Suppressor macrophage (primary cell): ENCODE measurements around the gene TSPAN32.
A peak's percentile ranks its signal among the peaks of the same experiment; 100 is the strongest.

Experiments used
- DNase-seq, 4 experiments: peaks; one replicate each; pipeline ENCODE4 v3.0.0-alpha.2; 2020 to 2022

Gene TSPAN32

DNA sequence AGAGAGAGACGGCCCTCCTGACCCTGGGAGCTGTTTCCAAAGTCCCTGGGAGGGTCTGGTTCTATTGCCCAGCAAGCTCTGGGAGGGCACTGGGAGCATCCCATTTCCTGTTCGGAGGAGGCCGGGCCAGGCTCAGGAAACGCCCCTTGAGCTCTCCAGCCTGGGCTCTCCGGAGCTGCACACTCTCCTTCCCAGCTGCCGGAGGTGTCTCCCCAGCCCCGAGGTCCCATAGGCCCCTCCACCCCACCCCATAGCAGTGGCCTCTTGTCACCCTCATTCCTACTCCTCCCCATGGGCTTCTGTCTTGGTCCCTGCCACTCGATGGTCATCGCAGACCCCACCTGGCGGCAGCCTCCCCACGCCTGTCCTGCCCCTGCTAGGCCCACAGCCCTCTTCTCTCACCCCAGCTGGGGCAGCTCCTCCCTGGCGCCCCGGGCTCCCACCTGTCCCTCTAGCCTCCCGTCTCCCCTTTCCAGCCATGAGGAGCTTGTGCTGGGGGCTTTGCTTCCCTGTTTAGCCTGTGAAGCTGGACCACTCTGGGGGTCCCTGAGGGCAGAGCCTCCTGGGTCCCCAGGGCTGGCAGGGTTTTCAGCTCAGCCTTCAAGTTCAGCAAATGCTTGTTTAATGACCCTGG is 2.8 kb downstream of the TSPAN32 start:
- no peak for DNase-seq

- DNase-seq: peak; percentile 84 to 95 (median 92)
Observed at GRCh38 chr11:2305140-2305778, 3.4 kb downstream of the TSPAN32 start.

DNA sequence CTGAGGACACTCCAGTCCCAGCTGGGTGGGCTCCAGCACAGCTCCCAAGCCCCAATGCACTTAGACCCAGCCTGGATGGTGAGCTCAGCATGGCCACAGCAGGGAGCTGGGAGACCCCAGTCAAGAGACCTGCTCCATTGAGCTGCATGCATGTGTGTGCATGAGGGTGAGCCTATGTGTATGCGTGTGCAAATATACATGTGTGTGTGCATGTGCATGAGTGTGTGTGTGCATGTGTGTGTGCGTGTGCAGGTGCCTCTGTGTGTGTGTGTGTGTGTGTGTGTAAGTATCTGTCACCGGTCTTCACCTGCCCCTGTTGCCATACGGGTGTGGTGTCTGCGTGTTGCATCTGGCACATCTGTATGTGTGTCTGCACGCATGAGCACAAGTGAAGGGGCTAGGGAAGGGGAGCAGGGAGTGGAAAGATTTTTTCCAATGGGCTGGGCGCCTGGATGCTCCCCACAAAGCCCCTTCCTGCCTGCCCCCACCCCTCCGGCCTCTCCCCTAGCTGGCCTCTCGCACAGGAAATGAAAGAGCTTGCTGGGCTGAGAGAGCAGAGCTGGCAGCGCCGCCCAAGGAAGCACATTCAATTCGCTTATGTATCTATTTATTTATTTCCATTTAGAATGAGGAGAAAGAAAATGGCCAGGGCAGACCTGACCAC is 4.1 kb downstream of the TSPAN32 start:
- peak in 2 of 4 experiments; percentile 22 to 35 for DNase-seq

- no peak for DNase-seq
Observed at GRCh38 chr11:2306452-2306823, 4.6 kb downstream of the TSPAN32 start.

- DNase-seq: no peak
Observed at GRCh38 chr11:2306877-2307500, 5.2 kb downstream of the TSPAN32 start.

DNA sequence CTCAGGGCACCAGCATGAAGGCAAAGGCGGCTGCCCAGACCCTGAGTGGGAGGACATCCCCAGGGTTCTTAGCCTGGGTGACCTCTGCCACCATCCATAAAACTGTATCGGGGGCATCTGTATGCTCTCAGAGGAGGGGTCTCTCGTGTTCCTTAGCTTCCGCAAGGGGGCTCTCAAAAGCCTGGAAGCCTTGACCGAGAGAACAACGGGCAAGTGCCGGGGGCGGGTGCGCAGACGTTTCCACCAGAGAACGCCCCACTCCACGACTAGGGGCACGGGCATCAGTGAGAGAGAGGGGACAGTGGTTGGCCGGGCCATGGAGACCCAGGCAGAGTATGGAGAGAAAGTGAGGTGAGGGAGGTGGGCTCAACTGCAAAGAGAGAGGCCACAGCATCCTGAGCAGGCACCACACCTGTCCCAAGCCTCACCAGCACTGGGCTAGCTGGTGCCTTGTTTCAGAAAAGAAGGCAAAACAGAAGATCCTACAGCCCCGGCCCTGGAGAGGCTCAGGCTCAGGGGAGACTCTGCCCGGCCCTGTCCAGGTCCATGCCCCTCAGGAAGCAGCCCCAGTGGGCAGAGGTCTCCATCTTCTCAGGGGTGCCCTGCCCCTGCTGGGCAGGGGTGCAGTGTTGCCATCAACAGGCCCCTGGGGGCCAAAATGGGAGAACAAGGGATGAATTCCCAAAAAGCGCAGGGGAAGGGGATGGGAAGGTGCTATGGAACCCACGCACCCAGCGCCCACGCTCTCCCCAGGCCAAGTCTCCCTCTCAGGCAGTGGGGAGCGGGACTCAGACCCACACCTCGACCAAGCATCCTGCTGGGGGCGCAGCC is 5.9 kb downstream of the TSPAN32 start:
- DNase-seq: no peak

DNA sequence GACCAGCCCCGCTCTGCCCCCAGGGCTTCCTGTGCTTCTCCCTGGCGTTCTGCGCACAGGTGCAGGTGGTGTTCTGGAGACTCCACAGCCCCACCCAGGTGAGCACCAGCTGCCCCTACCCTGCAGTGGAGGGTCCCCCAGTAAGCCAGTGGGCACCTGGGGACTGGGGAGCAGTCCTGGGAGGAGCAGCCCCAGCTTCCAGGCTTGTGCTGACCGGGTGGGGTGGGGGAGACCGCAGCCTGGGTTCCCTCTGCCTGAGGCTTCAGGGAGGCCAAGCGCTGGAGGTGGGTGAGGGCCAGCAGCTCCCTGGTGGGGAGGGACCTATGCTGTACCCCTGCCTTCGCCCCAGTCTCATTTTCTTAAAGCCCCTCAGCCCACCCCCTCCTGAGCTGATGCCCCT is 6.9 kb downstream of the TSPAN32 start:
- no peak for DNase-seq

DNA sequence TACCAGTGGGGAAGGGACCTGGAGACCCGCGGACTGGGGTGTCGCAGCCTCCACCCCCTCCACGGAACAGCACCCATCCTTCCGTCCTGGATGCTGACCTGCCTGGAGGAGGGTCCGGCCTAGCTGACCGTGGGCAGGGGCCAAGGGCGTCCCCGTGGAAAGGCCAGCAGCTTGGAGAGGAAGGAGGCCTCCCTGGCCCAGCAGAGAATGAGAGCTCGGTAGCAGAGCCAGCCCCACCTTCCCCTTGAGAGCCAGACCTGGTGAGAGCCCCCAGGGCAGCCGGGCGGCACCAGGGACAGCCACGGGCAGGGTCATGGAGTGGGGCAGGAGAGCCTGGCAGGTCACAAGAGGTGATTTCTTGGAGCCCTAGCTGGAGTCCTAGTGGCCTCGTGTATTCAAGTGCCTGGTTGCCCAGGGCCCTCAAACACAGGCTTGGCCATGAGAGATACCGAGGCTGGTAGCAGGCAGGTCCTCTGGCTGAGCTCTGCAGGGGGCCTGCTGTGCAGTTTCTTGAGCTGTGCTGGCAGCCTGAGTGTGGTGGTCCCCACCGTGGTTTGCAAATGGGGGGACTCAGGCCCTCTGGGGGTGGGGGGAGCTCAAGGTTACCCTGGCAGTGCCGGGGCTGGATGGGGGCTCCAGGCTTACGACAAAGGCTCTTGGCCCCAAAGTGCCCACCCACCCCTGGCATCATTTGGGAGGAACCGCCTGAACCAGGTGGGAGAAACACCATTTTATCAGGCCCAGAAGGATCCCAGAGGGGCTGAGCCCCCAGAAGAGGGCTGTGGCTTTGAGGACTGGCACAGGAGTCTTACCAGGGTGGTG is 7.6 kb downstream of the TSPAN32 start:
- DNase-seq: no peak

DNA sequence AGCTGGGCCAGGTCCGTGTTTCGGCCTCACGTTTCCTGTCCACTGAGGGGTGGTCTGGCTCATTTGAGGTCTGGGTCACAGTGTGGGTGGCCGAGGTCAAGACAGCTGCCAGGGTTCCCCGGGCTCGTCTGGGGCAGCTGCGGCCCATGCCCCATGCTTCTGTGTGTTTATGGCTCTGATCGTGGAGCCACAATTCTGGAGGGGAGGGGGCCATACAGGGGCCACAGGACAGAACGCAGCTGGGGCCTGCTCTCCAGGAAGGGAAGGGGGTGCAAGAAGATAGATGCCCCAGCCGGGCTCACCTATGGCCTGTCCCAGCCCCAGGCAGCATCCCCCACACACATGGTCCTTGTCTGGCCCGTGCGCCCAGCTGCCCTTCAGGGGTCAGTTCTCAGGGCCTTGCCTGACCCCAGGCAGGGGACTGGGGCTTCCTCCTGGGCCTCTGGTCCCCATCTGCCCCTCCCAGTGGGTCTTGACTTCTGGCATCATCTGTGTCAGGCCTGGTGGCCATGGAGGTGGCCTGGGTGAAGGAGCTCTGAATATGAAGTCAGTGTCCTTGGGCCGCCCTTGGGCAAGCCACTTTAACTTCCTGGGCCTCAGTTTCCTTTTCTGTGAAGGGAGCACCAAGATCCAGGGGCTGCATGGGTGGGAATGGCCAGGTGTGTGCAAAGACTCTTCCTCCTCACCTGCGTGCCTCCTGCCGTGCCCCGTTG is 8.4 kb downstream of the TSPAN32 start:
- DNase-seq: no peak

GRCh38 chr11:2310786-2311352 is 9.1 kb downstream of the TSPAN32 start:
- DNase-seq: no peak

DNA sequence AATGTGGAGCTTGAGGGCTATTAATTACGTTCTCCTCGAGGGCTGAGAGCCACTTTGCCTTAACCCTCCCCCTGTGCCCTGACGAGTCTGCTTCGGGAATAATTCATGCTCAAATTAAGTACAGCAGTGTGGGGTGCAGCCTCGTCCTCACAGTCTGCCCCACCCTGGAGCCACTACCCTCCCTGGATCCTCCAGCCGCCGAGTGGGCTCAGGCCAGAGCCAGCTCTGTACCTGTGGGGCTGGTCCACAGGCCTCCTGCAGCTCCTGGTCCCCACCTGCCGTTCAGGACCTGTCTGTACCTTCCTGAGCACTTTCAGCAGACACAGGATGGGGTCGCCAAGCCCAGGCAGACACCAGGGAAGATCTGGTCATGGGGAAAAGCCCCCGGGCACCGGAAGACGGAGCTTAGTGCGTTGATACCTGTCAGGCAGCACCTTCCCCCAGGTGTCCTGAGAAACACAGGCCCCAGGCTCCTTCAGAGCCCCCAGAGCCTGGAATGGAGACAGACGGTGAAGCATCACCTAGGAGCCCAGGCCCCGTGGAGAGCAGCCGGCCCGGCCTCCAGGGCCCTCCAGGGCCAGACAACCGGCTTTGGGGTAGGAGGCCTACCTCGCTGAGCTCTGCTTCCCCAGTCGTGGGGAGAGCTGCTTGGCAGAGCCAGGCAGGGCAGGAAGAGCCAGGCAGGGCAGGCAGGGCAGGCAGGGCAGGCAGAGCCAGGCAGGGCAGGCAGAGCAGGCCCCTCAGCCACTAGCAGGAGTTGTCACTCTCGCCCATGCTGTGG is 9.7 kb downstream of the TSPAN32 start:
- no peak for DNase-seq

DNA sequence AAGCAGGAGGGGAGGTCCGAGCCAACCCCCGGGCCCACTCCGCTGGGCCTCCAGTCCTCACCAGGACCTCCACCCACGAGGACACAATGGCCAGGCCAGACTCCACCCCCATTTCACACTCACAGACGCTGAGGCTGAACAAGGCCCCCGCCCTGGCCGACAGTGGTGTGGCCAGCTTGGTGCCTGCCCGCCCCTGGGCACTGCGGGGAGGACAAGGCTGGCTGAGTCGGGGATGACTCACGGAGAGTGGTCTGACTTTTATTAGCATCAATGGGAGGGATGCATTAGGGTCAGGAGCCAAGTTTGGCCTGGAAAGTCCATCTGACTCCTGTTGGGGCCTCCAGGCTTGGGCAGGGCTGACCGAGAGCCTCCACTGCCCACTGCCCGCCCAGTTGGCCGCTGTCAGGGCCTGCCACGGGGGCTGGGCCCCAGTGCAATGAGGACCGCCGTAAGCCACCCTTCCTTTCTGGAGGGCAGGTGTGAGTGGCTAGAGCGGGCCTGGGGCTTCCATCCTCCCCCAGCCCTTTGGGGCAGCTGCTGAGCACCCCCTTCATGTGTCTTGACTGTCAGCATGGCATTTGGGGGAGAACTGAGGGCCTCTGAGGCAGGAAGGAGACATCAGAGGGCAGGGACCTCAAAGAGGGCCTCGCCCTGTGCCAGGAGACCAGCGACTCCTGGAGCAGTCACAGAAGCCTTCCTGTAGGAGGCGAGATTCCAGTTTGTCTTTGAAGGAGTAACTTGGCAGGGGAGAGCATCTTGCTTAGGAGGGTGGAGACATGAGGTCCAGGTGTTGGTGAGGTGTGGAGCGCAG is 10.6 kb downstream of the TSPAN32 start:
- no peak for DNase-seq

DNA sequence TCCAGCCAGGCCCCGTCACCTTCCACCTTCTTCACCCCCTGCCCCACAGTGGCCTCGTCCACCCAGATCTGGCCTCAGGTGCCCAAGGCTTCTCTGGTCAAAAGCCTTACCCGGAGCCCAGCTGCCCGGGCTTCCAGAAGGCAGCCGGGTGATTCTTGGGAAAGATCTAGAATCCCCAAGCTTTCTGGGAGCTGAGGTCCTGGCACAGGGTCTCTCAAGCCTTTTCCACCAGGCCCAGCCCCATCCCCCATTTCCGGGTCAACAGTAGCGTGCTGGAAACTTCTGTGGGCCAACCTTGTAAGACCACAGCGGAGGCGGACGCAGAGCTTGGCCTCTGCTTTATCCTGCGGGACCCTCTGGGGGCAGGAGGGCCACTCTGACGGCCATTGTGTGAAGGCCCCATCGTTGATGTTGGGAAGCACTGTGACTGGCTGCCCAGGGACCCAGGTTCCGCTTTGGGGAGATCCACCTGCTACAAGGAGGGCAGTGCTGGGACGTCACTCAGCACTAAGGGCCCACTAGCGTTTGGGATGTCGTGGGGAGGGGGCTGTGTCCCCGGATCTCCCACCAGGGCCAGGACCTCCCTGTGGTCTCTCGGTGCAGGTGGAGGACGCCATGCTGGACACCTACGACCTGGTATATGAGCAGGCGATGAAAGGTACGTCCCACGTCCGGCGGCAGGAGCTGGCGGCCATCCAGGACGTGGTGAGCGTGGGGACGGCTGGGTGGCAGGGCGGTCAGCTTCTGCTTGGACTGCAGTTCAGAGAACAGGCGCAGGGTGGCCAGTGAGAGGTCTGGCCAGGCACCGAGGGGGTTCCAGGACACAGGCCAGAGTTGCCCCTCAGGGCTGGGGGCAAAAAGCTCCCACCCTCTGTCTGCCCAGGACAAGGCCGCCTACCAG is 11.5 kb downstream of the TSPAN32 start:
- no peak for DNase-seq

- no peak for DNase-seq
Observed at GRCh38 chr11:2314136-2314524, 12.3 kb downstream of the TSPAN32 start.

GRCh38 chr11:2314525-2315394 is 12.9 kb downstream of the TSPAN32 start:
- DNase-seq: no peak

DNA sequence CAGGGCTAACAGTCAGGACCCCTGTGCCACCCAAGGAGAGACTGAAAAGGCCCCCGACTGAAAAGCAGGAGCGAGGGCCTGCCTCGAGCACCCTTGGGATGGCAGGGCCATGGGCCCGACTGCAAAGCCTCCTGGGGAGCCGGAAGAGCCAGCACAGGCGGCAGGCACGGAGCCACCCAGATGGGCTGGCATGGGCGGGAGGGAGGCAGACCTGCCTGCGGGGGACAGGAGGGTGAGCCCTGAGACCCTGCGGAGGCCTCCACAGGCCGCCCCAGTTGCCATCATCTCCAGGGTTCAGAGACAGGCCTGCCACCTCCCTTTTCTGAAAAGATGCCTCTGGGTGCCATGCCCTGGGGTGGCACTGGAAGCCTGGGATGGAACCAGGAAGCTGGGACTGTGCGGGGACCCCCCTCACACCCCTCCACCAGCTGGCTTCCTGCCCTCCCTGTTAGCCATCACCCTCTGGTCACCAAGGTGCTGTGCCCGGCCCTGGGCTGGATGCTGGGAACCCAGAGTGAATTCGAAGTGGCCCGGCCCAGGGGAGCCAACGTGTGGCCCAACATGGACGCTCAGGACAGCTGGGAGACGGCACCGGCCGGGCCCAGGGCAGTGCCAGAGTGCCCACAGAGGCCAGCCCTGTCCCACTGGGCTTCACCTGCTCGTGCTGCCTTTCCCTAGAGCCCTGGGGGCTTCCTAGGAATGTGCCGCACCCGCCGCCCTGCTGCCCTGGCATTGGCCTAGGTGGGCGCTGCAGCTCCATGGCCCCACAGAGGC is 13.8 kb downstream of the TSPAN32 start:
- DNase-seq: no peak
